ENCODE results near the gene AMPD3.
A peak's percentile ranks its signal among the peaks of the same experiment; 100 is the strongest.

Gene AMPD3

DNA sequence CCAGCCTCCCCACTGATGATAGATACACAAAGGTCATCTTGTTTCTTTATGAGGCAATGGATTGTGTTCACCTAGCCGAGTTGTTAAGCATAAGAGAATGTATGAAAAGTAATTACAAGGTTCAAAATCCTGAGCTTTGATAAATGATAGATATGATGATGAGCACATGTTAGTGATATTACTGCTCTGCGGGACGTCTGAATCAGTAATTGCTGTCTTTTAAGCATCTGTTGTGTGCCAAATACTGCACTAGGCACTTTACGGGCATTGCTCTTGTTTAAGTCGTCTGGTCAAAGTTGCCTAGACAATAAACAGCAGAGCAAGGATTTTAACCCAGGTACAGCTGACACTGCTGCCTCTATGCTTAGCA is 86.5 kb downstream of the AMPD3 start:
- no peak for DNase-seq (ENCODE audit: low read depth)
- TF ChIP-seq, protein P1, sequence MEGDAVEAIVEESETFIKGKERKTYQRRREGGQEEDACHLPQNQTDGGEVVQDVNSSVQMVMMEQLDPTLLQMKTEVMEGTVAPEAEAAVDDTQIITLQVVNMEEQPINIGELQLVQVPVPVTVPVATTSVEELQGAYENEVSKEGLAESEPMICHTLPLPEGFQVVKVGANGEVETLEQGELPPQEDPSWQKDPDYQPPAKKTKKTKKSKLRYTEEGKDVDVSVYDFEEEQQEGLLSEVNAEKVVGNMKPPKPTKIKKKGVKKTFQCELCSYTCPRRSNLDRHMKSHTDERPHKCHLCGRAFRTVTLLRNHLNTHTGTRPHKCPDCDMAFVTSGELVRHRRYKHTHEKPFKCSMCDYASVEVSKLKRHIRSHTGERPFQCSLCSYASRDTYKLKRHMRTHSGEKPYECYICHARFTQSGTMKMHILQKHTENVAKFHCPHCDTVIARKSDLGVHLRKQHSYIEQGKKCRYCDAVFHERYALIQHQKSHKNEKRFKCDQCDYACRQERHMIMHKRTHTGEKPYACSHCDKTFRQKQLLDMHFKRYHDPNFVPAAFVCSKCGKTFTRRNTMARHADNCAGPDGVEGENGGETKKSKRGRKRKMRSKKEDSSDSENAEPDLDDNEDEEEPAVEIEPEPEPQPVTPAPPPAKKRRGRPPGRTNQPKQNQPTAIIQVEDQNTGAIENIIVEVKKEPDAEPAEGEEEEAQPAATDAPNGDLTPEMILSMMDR (IDR thresholded peaks at IDR 0.05; ENCODE audit: insufficient read depth, low read depth, low read length, missing control alignments): no peak
- peak overlapping the region; percentile 70 for H3K4me3 ChIP-seq (ENCODE audit: low read depth, low read length)

DNA sequence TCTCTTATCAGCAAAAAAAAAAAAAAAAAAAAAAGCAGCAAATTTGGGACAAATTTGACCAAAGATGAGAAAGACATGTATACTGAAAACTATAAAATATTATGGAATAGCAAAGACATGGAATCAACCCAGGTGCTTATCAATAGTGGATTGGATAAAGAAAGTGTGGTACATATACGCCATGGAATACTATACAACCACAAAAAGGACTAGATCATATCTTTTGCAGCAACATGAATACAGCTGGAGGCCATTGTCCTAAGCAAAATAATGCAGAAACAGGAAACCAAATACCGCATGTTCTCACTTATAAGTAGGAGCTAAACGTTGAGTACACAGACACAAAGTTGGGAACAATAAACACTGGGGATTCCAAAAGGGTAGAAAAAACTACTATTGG is 87.7 kb downstream of the AMPD3 start:
- no peak overlapping the region for H3K4me3 ChIP-seq (ENCODE audit: low read depth, low read length)
- TF ChIP-seq, protein P1 (IDR thresholded peaks at IDR 0.05; ENCODE audit: insufficient read depth, low read depth, low read length, missing control alignments): no peak
- no peak for DNase-seq (ENCODE audit: low read depth)

DNA sequence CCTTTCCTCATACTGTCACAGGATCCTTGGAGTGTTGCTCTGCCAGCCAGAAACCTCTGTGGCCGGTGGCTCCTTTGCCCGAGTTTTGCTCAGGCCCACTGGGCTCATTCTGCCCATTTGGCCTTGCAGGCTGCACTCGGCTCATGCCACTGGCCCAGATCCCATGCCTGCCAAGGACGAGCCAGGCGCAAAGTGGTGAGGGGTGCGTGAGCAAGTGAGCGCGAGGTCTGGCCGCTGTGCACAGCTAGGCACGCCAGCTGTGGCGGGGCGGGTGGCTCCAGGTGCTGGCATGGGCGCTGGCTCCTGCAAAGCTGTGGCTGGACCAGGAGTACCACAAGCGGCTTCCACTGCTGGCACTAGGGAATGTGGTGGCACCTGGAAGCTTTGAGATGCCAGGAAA is 88.7 kb downstream of the AMPD3 start:
- DNase-seq (ENCODE audit: low read depth): no peak
- H3K4me3 ChIP-seq (ENCODE audit: low read depth, low read length): no peak overlapping the region
- TF ChIP-seq, protein P1 (IDR thresholded peaks at IDR 0.05; ENCODE audit: insufficient read depth, low read depth, low read length, missing control alignments): no peak

DNA sequence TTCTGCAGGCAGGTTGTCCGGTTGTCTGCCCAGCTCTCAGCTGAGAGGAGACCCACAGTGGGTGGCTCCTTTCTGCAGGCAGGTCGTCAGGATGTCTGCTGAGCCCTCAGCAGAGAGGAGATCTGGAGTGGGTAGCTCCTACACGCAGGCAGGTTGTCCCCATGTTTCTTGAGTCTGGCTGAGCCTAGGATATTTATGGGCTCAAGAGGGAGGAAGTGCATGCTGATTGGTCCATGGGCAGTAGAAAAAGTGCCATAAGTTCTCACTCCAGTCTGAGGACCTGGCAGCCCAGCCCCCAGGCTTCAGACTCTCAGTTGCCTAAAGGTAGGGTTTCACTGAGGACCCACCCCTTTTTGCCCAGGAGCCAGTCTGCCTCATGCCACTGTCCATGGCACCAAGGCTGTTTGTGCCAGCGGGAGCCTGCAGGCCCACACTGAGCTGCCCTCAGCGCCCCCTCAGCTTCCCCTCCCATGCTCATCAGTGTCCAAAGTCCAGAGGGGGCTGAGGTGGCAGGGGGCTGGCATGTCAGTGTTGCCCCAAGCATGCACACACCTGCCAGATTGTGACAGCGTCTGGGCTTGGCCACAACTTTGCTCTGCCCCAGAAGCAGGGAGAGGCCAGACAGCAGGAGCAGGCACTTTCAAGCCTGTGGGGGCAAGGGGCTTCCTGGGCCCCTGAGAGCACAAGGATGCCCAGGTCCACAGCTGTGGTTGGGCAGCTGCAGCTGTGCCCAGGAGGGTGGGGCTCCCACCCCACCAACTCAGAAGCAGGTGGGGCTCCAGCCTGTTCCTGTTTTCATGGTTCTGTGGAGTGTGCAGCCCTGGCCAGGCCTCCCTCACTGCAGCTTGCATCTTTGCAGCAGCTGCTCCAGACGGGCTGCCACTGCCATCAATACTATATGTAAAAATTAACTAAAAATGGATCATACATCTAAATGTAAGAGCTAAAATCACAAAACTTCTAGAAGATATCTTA is 89.7 kb downstream of the AMPD3 start:
- TF ChIP-seq, protein P1 (IDR thresholded peaks at IDR 0.05; ENCODE audit: insufficient read depth, low read depth, low read length, missing control alignments): no peak
- DNase-seq (ENCODE audit: low read depth): peak; percentile 9
- H3K4me3 ChIP-seq (ENCODE audit: low read depth, low read length): no peak overlapping the region

DNA sequence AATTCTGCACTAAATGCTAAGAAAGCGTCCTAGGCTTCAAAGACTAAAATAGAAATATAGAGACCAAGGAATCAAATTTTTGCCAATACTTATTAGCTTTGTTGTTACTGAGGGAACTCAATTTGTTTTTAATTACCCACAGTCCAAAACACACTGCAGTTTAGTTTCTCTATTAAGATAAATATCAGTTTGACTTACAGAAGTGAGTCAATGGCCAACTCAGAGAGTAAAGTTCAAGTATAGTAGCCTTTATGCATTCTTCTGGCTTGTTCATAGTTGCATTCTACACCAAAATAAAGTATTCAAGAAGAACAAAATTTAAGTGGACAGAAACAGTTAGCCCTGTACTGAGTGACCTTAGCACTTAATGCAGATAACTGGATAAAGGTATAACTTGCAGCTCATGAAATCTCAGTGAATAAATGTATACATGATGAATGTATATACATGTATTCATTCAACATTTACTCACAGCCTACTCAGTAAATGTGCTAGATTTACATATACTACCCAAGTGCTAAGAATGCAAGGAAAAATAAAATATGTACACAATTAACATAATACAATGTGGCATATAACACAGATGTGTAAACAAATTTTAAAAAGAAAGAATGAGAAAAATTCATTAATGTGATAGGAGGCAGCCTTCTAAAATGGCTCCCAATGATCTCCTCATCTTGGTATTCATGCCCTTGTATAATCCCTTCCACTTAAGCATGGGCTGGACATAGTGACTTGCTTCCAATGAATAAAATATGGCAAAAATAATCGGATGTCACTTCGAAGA is 95.6 kb downstream of the AMPD3 start:
- DNase-seq (ENCODE audit: low read depth): no peak
- no peak overlapping the region for H3K4me3 ChIP-seq (ENCODE audit: low read depth, low read length)
- TF ChIP-seq, protein P1 (IDR thresholded peaks at IDR 0.05; ENCODE audit: insufficient read depth, low read depth, low read length, missing control alignments): no peak

DNA sequence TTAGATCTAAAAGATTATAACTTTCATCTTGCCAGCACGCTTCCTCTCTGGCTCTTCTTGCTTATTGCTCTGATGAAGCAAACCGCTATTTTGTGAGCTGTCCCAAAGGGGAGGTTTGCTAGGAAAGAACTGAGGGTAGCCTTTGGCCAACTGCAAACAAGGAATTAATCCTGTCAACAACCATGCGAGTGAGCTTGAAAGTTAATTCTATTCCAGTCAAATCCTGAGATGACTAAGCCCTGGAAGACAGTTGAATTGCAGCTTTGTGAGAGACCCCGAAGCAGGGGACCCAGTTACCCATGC is 96.2 kb downstream of the AMPD3 start:
- H3K4me3 ChIP-seq (ENCODE audit: low read depth, low read length): no peak overlapping the region
- no peak for DNase-seq (ENCODE audit: low read depth)
- TF ChIP-seq, protein P1 (IDR thresholded peaks at IDR 0.05; ENCODE audit: insufficient read depth, low read depth, low read length, missing control alignments): no peak
